Mesendoderm (in vitro differentiated cells): ENCODE data around the gene DSCAML1.

ENCODE experiments used
- DNase-seq: peaks from one replicate; pipeline ENCODE4 v3.0.0; 2013
- H2AK5ac ChIP-seq: 2 replicates; pipeline ENCODE4 v1.6.1; 2013; ENCODE audit warnings: low read length, inconsistent platforms
- H2BK120ac ChIP-seq: 2 replicates; pipeline ENCODE4 v1.6.1; 2013; ENCODE audit warnings: low read depth, mild to moderate bottlenecking, low read length, moderate library complexity, mixed read lengths
- H2BK15ac ChIP-seq: replicated peaks from 2 replicates; pipeline ENCODE4 v1.6.1; 2013; ENCODE audit warnings: low read depth, mild to moderate bottlenecking, moderate library complexity
- H2BK5ac ChIP-seq: 2 replicates; pipeline ENCODE4 v1.6.1; 2013; ENCODE audit warnings: low read length, inconsistent platforms
- H3K18ac ChIP-seq: 2 replicates; pipeline ENCODE4 v1.6.1; 2013; ENCODE audit warnings: mild to moderate bottlenecking, low read length, mixed read lengths
- H3K23ac ChIP-seq: one replicate; pipeline ENCODE4 v1.6.1; 2013; ENCODE audit warnings: low read length
- H3K27ac ChIP-seq: 2 replicates; pipeline ENCODE4 v1.5.1; 2013; ENCODE audit warnings: low read depth, mild to moderate bottlenecking, inconsistent platforms, low read length, moderate library complexity
- H3K27me3 ChIP-seq: 2 replicates; pipeline ENCODE4 v1.6.1; 2013; ENCODE audit warnings: low read length, control low read depth, mild to moderate bottlenecking, inconsistent platforms; ENCODE audit not compliant: insufficient read depth, poor library complexity
- H3K36me3 ChIP-seq: 2 replicates; pipeline ENCODE4 v1.6.1; 2013; ENCODE audit warnings: low read length, inconsistent platforms; ENCODE audit not compliant: control insufficient read depth, insufficient read depth
- H3K4ac ChIP-seq: one replicate; pipeline ENCODE4 v1.6.1; 2013; ENCODE audit warnings: low read depth, mild to moderate bottlenecking, low read length, moderate library complexity
- H3K4me1 ChIP-seq: 2 replicates; pipeline ENCODE4 v1.6.1; 2013; ENCODE audit warnings: low read depth, low read length, inconsistent platforms; ENCODE audit not compliant: control insufficient read depth
- H3K4me2 ChIP-seq: 2 replicates; pipeline ENCODE4 v1.6.1; 2013; ENCODE audit warnings: low read length
- H3K4me3 ChIP-seq: 2 replicates; pipeline ENCODE4 v1.5.1; 2013; ENCODE audit warnings: mild to moderate bottlenecking, low read length
- H3K56ac ChIP-seq: one replicate; pipeline ENCODE4 v1.6.1; 2013; ENCODE audit warnings: low read length
- H3K79me1 ChIP-seq: 2 replicates; pipeline ENCODE4 v1.6.1; 2013; ENCODE audit warnings: low read length, inconsistent platforms
- H3K79me2 ChIP-seq: 2 replicates; pipeline ENCODE4 v1.6.1; 2013; ENCODE audit warnings: mild to moderate bottlenecking, low read length; ENCODE audit not compliant: control insufficient read depth, insufficient read depth
- H3K9ac ChIP-seq: 2 replicates; pipeline ENCODE4 v1.6.1; 2013; ENCODE audit warnings: low read length, inconsistent platforms
- H4K5ac ChIP-seq: one replicate; pipeline ENCODE4 v1.6.1; 2013; ENCODE audit warnings: low read length
- H4K8ac ChIP-seq: one replicate; pipeline ENCODE4 v1.6.1; 2013; ENCODE audit warnings: low read depth, mild to moderate bottlenecking, control low read depth, low read length, moderate library complexity
- WGBS: extraction: QIAGEN DNeasy Blood & Tissue Kit; methylation state at CpG from one replicate; pipeline ENCODE4 v1.1.7; 2013; ENCODE audit warnings: low lambda C conversion rate, missing lambda C conversion rate; ENCODE audit not compliant: insufficient coverage; ENCODE audit errors: extremely low coverage; 5-methylcytosine and 5-hydroxymethylcytosine counted together

The DSCAML1 gene

GRCh38 chr11:117836077-117836960, 39.3 kb upstream of the DSCAML1 start:
- Histone ChIP-seq H4K5ac (no peak overlapping the region), H3K4me2 (no peak overlapping the region), H3K36me3 (no peaks in the 10 kb centered on the region), H4K8ac (no peak overlapping the region), H3K4me3 (no peak overlapping the region), H2AK5ac (no peak overlapping the region), H3K18ac (no peak overlapping the region), H3K79me2 (no peaks in the 10 kb centered on the region), H3K27ac (no peak overlapping the region), H3K27me3 (no peaks in the 10 kb centered on the region), H3K23ac (no peak overlapping the region), H3K9ac (no peak overlapping the region), H3K4ac (no peak overlapping the region), H3K4me1 (no peaks in the 10 kb centered on the region), H2BK5ac (no peak overlapping the region), H3K79me1 (no peaks in the 10 kb centered on the region), H2BK120ac (no peak overlapping the region), H2BK15ac (no peak overlapping the region), H3K56ac (no peak overlapping the region)
- no peak for DNase-seq
- no CpG with 5 or more reads among the region's 14 CpGs for WGBS

DNA sequence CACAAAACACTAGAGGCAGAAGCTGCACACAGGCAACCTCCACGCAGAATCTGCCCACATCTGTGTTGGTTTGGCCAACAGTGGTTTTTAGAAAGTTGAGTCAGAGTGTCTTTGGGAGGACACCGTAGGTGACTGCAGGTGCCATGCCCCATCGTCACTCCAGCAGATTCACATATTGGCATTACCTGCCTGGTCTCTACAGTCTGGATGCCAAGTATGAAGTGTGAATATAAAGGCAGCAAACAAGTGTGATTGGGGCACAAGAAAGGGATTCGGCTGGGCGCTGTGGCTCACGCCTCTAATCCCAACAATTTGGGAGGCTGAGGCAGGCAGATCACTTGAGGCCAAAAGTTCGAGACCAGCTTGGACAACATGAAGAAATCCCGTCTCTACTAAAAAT, 38.6 kb upstream of the DSCAML1 start:
- H3K9ac ChIP-seq, result no peak overlapping the region
- H3K79me2 ChIP-seq, result no peaks in the 10 kb centered on the region
- H2BK120ac ChIP-seq, result no peak overlapping the region
- H3K18ac ChIP-seq, result no peak overlapping the region
- no CpG with 5 or more reads among the region's 8 CpGs for WGBS
- H3K79me1 ChIP-seq, result no peaks in the 10 kb centered on the region
- no peaks in the 10 kb centered on the region for H3K36me3 ChIP-seq
- no peak overlapping the region for H3K4me3 ChIP-seq
- DNase-seq, result no peak
- H3K56ac ChIP-seq, result no peak overlapping the region
- H3K27ac ChIP-seq, result no peak overlapping the region
- H2AK5ac ChIP-seq, result no peak overlapping the region
- H4K5ac ChIP-seq, result no peak overlapping the region
- H3K4ac ChIP-seq, result no peak overlapping the region
- H3K27me3 ChIP-seq, result no peaks in the 10 kb centered on the region
- H3K4me1 ChIP-seq, result peaks cover 3% of the 10 kb centered on the region
- H2BK5ac ChIP-seq, result no peak overlapping the region
- no peak overlapping the region for H4K8ac ChIP-seq
- H2BK15ac ChIP-seq, result no peak overlapping the region
- H3K23ac ChIP-seq, result no peak overlapping the region
- H3K4me2 ChIP-seq, result no peak overlapping the region

GRCh38 chr11:117834838-117835443, 37.9 kb upstream of the DSCAML1 start:
- Histone ChIP-seq H2BK120ac (no peak overlapping the region), H3K4ac (no peak overlapping the region), H2AK5ac (no peak overlapping the region), H3K18ac (no peak overlapping the region), H3K36me3 (no peaks in the 10 kb centered on the region), H3K79me1 (no peaks in the 10 kb centered on the region), H2BK5ac (no peak overlapping the region), H3K4me3 (no peak overlapping the region), H4K5ac (no peak overlapping the region), H2BK15ac (no peak overlapping the region), H3K27me3 (no peaks in the 10 kb centered on the region), H3K56ac (no peak overlapping the region), H3K4me1 (peaks cover 3% of the 10 kb centered on the region), H3K4me2 (no peak overlapping the region), H3K79me2 (no peaks in the 10 kb centered on the region), H4K8ac (no peak overlapping the region), H3K9ac (no peak overlapping the region), H3K27ac (no peak overlapping the region), H3K23ac (no peak overlapping the region)
- no CpG with 5 or more reads among the region's 17 CpGs for WGBS
- DNase-seq, result no peak

DNA sequence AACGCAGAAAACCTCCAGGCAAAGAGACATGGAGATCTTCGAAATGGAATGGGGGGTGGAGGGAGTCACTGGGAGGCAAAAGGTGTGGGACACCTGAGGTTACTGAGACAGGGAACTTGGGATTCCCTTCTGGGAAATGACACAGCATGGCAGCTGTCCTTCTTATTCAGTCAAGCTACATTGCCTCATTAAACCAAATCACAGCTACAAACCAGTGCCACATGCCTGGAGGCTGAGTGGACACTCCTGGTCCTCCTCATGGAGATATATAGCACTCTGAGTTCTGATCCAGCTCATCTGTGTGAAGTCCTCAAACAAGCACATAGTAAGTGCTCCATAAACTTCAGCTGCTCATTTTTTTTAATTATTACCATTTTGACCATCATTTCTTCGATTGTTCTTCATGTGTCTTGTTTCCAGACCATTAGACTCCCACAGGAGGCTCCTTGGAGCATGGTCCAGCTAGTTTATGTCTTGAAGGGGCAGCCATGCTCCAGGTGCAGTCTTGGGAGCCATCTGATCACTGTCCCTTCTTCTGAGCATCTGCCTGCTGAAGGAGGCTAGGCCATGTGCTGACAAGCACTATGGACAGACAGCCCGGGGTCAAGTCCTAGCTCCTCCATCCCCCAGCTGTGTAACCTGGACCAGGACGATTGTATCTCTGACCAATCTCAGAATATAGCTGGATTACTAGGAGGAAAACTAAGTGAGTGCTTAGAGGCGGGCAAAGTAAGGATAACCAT, 37.2 kb upstream of the DSCAML1 start:
- no peak overlapping the region for H2BK15ac ChIP-seq
- H3K18ac ChIP-seq, result no peak overlapping the region
- H3K4me3 ChIP-seq, result no peak overlapping the region
- no peak overlapping the region for H3K27ac ChIP-seq
- no peaks in the 10 kb centered on the region for H3K36me3 ChIP-seq
- DNase-seq, result no peak
- no peak overlapping the region for H3K56ac ChIP-seq
- H3K23ac ChIP-seq, result no peak overlapping the region
- WGBS, result no CpG with 5 or more reads among the region's 6 CpGs
- no peak overlapping the region for H2AK5ac ChIP-seq
- H4K8ac ChIP-seq, result no peak overlapping the region
- H4K5ac ChIP-seq, result no peak overlapping the region
- H3K4me2 ChIP-seq, result no peak overlapping the region
- H2BK120ac ChIP-seq, result no peak overlapping the region
- no peaks in the 10 kb centered on the region for H3K79me1 ChIP-seq
- peaks cover 3% of the 10 kb centered on the region for H3K4me1 ChIP-seq
- H2BK5ac ChIP-seq, result no peak overlapping the region
- no peaks in the 10 kb centered on the region for H3K79me2 ChIP-seq
- H3K4ac ChIP-seq, result no peak overlapping the region
- no peak overlapping the region for H3K9ac ChIP-seq
- no peaks in the 10 kb centered on the region for H3K27me3 ChIP-seq

- WGBS, result no CpG with 5 or more reads among the region's 7 CpGs
- no peaks in the 10 kb centered on the region for H3K27me3 ChIP-seq
- H4K8ac ChIP-seq, result no peak overlapping the region
Measured at GRCh38 chr11:117833401-117833891, 36.4 kb upstream of the DSCAML1 start.

More at GRCh38 chr11:117833401-117833891, 36.4 kb upstream of the DSCAML1 start:
- Histone ChIP-seq H4K5ac (no peak overlapping the region), H2BK120ac (no peak overlapping the region), H2AK5ac (no peak overlapping the region), H3K56ac (no peak overlapping the region), H3K4me2 (no peak overlapping the region), H3K18ac (no peak overlapping the region), H3K79me2 (no peaks in the 10 kb centered on the region), H3K36me3 (no peaks in the 10 kb centered on the region), H3K4me1 (peaks cover 3% of the 10 kb centered on the region), H3K79me1 (no peaks in the 10 kb centered on the region), H3K4ac (no peak overlapping the region), H3K23ac (no peak overlapping the region), H3K4me3 (no peak overlapping the region), H2BK15ac (no peak overlapping the region), H2BK5ac (no peak overlapping the region), H3K9ac (no peak overlapping the region), H3K27ac (no peak overlapping the region)
- no peak for DNase-seq
